NOMO-1 treated with dmso at 0.1 percent for 144 hours (cell line): ENCODE results near the gene MYBBP1A.

Experiments
- DNase-seq: peaks from one replicate; lab custom pipeline; 2025; ENCODE audit not compliant: unreplicated experiment; lab: John Stamatoyannopoulos, UW

Gene MYBBP1A

DNA sequence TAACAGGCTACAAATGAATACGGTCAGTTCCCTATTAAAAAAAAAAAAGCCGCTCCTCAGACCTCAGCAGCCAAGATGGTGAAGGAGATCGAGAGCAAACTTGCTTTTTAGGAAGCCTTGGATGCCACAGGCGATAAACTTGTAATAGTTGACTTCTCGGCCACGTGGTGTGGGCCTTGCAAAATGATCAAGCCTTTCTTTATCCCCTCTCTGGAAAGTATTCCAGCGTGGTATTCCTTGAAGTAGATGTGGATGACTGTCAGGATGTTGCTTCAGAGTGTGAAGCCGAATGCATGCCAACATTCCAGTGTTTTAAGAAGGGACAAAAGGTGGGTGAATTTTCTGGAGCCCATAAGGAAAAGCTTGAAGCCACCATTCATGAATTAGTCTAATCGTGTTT is 16.9 kb upstream of the MYBBP1A start:
- DNase-seq: no peak

- no peak for DNase-seq
These were observed 14.4 kb upstream of the MYBBP1A start for GRCh38 chr17:4569591-4569990.

DNA sequence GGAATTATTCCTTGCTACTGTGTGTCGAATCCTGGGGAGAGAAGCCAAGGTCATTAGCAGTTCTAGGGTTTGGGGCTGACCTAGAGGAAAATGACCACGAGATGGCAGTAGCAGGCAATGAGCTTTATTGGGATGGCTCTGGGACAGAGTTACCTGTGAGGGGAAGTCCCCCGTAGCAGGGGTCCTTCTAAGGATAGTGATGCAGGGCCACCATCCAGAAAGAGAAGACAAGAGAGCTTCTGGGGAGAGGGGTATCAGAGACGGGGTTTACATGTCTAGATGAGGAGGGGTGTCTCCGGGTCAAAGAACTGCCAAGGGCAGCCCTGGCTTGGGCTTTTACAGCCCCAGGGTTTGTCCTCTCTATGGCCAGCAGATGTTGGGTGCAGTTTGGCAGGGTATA is 11.6 kb upstream of the MYBBP1A start:
- DNase-seq: no peak

DNA sequence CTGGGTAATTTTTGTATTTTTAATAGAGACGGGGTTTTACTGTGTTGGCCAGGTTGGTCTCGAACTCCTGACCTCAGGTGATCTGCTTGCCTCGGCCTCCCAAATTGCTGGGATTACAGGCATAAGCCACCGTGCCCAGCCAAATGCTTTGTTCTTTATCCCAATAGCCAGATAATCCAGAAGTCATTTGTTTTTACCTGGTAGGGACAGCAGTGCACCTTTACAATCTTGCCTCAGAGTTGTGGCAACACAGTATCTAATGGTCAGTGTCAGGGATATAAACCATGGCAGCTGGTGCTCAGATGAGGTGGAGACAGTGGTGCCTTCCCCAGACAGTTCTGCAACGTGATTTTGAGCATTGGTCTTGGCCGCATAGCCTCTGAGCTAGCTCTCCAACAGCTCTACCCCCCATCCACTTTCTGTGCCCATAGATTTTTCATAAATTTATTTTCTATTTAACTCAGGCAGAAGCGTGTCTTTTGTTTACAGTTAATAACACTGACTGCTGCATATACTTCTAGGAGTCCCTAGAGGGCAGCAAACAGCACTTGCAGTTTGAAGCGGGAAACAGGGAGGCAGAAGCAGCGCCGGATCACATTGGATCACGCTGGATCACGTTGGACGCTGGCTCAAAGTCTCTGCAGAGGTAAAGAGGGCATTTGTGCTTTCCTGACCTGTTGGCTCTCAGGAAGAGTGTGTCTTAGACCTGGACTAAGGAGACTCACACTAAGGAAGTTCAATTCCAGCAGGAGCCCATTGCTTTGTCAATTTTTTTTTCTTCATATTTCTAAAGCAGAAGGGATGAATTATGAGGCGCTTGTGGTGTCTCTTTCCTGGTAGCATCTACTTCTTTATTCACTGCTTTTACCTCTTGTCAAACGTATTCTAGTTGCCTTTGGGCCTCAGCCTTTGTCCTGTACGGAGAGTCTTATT is 10.3 kb upstream of the MYBBP1A start:
- DNase-seq: peak; percentile 32

DNA sequence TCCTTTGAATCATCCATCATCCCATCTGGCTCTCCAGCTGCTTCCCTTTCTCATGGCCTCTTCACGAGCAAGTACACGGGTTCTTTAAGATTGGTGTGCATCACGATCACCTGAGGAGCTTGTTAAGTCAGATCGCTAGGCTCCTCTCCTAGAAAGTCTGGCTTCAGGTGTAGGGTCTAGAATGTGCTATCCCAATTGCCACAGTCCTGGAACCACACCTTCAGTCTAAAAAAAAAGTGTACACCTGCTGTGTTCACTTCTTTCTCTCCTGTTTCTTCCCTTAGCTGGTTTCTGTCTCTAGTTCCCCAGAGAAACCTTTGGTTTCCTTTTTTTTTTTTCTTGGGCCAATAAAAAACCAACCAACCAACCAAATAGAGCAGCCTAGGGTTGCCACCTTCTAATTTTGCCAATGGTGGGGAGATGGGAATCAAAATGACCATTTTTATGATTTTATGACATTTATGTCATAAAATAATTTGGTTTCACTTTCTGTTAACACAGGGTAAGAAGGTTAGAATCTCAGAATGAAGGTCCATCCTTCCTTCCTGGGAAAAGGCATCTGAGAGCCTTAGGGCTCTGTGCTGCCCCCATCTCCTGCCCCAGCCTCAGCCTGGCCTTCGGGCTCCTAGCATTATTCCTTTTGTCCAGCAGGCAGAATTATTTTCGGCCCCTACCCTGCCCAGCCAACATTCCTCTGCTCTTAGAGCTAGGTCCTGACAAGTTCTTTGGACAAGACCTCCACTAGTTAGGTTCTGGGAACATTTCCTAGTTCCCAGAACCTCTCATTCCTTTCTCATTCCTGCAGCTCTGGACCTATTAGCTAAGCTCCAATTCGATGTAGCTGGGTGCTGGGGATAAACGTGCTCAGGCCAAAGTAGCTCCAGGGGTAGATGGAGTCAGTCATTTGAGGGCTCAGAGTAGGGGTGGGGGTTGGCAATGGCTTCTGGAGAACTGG is 7.1 kb upstream of the MYBBP1A start:
- no peak for DNase-seq

DNA sequence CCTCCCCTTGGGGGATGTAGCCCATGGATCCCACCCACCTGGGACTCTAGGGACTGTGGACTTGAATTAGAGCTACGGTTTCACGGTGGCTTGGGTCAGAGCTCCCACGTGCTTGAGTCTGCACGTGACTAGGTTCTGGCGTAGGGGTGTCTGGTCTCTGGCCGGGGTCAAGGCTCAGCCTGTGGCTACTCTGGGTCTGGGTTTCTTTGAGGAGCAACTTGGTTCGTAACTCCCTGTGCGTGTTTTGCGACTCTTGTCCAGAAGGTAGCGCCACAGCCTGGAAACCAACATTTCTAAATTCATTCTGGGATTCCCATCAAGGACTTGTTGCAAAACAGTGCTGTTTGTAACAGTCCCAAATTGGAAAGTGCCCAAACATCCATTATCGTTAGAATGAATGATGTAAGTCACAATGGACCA is 5.7 kb upstream of the MYBBP1A start:
- no peak for DNase-seq

GRCh38 chr17:4560421-4560820 is 5.2 kb upstream of the MYBBP1A start, which contains the start of gene GGT6:
TSS of gene GGT6 (minus strand) at chr17:4560577. CDS start at chr17:4560521, 56 bp downstream.
- no peak for DNase-seq

DNA sequence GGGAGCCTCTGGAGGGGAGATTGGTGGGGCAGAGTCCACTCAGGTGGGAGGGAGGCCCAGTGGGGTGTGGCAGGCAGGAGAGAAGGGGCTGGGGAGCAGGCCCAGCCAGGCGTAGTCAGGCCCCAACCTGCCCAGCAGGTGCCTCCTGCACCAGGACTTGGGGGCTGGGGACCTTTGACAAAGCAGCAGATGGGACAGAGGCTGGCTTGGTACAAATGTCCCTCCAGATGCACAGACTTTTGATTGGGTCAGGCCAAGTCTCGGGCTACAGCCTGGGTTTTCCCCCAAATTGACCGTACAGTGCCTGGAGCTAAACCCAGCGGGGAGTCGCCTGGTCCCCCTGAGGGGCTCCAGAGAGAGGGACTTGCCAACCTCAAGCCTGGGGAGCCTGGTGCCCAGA is 4.8 kb upstream of the MYBBP1A start:
- DNase-seq: no peak

DNA sequence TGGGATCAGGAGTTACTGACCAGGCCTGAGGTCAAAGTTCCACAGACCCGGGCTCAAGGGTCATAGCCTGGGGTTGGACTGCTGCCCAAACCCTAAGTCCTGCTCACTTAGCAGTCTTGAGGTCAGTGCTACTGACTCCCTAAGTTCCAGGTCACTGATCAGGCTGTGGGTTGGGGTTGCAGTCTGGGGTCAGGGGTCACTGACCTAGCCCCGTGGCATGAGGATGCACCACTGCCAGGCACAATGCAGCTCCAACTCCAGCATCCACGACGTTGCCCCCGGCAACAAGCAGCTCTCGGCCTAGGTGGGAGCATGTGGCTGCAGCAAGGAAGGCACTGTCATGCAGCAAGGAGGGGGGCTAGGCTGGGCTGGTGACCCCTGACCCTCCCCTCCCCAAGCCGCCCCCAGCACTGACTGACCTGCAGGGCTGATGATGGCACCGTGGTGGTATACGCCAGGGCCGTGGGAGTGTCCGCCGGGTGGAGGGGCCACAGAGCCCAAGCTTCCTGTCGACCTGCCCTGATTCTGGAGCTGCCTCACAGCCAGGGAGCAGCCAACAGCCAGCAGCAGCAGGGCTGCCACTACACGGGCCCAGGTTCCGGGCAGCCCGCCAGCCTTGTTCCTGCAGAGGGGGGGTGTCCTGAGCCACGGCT is 4.1 kb upstream of the MYBBP1A start:
- DNase-seq: no peak

DNA sequence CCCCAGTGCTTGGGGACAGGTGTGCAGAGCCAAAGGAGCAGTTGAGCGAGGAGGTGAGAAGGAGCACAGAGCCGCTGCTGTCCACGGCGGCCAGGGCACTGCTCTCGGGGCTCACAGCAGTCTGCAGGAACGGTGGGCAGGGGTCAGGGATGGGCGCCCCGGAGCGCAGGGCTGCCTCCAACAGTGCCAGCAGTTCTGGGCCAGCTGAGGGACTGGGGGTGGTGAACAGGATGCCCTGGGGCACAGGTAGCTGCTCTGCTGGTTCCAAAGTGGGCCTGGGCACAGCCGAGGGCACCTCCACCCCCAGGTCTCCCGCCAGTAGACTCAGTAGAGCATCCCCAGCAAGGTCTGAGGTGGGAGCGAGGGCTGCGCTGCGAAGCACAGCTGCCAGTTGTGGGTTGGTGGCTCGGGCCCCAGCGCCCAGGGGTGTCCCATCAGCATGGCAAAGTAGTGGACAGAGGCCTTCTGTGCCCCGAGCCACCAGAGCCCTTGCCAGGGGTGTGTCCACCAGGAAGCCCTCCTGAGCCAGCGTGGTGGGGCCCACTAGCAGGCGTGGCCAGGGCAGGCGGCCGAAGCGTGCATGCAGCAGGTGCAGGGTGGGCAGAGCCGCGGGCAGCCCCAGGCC is 3.3 kb upstream of the MYBBP1A start:
- no peak for DNase-seq

- DNase-seq: no peak
These were observed 2.6 kb upstream of the MYBBP1A start for GRCh38 chr17:4557626-4558346.

GRCh38 chr17:4556996-4557395 is 1.8 kb upstream of the MYBBP1A start:
- DNase-seq: no peak

- no peak for DNase-seq
These were observed 932 bp upstream of the MYBBP1A start for GRCh38 chr17:4555873-4556759.

DNA sequence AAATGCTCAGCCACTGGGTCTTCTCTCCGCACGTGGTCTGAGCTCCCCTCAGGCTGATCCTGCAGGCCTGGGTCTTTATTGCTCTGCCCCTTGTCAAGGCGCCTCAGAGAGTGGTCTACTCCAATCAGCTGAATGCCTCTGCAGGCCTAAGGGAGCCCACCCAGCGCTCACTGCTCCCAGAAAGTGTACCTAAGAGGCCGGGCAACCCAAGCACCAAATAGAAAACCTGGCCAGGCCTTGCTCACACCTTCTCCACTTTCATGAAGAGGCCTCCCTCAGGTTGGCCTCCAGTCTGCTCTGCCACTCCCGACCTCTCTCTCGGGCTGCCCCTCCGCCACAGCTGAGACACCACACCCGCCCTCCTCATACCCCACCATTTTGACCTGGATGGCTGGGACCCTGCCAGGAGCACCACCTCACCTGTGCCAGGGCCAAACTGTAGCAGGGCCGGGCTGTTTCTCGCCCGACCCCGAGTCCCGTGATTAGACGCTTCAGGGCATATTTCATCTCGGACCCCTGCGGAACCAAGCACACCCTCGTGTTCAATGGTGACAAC is 665 bp downstream of the MYBBP1A start:
- no peak for DNase-seq

GRCh38 chr17:4553669-4554068 is 1.5 kb downstream of the MYBBP1A start:
- DNase-seq: no peak

DNA sequence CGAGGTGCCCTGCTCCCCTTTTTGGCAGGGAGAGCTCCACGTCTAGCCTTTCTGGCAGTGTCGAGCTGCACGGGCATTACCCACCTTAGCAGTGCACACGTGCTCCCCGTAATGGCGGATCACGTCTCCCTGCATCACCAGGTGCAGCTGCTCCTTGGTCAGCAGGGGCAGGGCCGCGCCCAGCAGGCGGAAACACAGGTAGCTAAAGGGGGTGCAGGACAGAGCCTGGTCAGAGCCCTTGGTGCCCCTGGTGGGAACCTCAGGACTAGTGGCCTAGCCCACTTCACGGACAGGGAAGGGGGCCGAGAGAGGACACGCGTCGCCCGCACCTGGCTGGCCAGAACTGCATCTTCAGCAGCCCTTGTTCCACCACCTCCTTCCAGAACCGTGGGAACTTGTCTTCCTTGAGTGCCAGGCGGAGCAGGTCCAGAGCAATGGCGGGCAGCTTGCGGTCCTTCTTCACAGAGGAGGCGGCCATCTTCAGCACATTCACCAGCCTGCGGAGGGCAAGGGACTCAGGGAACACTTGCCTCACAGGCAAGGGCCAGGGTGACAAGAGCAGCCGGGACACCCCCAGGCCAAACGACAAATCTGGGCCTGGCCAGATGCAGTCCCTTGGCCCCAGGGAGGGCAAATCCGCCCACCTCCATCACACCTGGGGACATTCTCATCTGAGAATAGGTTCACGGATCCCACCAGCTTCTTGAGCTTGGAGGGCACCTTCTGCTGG is 3.2 kb downstream of the MYBBP1A start:
- DNase-seq: no peak

DNA sequence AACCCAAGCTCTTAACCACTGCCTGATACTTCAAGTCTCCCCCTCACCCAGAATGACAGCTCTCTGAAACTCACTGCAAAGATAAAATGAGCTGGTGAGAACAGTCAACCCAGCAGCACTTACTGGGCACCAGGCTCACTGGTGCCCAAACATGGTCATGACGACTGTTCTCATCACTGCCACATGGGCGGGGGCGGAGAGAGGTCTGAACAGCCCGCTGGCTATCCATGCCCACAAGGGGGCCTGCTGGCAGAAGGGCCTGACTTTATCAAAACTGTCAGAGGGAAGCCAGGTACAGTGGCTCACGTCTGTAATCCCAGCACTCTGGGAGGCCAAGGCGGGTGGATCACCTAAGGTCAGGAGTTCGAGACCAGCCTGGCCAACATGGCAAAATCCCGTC is 4.0 kb downstream of the MYBBP1A start:
- no peak for DNase-seq

- DNase-seq: no peak
These were observed 4.6 kb downstream of the MYBBP1A start for GRCh38 chr17:4550534-4551039.
